Measurements from ENCODE around the gene COL6A5.

GRCh38 chr3:130323503-130323902, 22.0 kb upstream of the COL6A5 start:
- TF ChIP-seq POLR2A (IDR thresholded peaks at IDR 0.05; ENCODE audit: low read depth) (no peak), CTCF (IDR thresholded peaks at IDR 0.05) (no peak), POLR2AphosphoS5 (IDR thresholded peaks at IDR 0.05) (no peak)

Data from esophagus muscularis mucosa (tissue), 3 donors.